T-helper 9 cell (primary cell): ENCODE measurements around the gene SPACA7.
"Not testable (repeated sequence)": the region's sequence is repeated elsewhere in the genome, so short reads cannot be mapped to it uniquely, and the experiment has no call there.

Experiments used
- DNase-seq: peaks from one replicate; pipeline ENCODE4 v3.0.0-alpha.2; 2020

SPACA7 gene

DNA sequence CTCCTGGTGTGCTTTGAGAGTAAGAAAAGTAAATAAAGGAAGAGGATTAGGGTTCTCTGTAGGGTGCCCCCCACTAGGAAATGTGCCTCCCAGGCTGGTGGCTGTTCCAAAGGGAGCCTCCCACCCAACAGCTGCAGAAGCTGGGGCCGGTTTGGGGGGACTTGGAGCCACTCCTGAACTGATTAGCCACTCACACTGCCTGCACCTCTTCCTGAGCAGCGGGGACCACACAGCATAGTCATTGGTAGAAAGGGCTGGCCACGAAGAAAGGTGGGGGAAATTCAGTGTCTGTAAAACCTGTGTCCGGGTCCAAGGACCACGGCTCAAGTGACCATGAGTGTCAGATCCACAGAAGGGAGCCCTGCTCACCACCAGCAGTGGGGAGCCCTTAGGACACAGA is 55.6 kb downstream of the SPACA7 start:
- no peak for DNase-seq

DNA sequence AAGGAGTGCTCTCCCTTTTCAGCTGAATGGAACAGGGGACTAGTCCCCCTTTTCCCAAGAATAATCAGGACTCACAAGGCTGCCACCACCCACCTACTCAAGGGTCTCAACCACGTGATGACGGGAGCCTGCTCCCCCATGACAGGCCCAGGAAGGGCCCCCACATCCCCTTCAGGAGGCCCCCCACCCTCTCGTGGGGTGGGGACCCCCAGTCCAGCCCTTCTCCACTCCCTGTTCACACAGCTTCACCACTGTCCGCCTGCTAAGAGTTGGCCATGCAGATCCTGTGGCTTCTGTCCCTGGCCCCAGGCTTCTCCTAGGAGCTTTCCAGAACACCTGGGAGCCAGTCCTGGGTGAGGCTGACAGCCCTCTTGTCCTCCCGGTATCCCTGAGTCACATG is 56.6 kb downstream of the SPACA7 start:
- DNase-seq, result not testable (repeated sequence)

DNA sequence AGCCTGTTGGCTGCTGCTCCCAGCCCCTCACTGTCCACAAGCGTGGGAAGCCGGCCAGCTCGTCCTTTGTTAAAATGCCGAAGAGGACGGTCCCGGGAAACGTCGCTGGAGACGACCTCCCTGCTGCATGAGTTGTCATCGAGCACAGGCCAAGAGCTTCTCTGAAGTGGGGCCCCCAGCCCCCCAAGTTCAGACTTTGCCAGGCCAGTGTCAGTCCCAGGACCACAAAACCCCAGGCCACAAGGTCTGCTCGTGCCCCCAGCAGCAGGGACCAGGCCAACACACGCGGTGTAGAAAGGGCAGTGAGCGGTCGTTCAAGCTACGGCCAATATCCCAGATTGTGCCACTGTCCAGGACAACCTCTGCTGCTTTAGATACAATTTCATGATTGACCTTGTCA is 57.4 kb downstream of the SPACA7 start:
- DNase-seq, result not testable (repeated sequence)

DNA sequence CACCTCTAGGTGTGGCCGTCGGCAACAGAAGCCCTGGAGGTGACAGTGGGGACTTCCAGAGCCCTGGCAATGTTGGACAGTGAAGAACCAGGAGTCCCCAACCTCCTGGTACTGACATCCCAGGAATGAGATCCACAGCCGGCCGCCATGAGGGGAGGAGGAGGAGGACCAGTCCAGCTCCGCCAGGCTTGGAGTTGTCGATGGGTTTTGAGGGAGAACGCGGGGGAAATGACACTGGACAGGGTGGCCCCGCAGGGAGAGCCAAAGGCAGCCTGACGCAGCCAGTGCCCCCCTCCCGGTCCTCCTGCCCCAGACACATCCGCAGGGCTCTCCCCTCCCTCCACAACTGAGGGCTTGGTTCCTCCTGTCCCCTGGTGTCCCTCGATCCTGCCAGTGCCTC is 57.9 kb downstream of the SPACA7 start:
- DNase-seq, result no peak

DNA sequence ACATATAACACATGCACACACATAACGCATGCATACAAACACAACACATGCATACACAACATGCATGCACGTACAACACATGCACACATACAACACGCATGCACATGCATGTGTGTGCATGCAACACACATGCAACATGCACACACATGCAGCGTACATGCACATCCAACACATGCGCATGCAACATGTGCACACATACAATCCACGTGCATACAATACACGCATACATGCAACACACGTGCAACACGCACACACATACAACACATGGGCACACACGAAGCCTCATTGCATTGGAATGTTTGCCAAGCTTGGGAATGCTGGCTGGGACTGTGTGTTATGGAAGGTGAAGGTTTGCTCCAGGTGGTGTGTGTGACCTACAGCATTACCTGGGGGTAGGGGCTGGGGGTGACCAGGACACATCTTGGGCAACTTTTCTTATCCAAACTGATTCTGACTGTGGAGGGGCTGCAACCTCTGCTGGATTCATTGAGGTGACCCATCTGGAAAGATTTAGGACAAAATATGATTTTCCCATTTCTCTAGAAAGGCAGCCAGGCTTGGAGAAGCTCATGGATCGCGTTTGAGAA is 58.9 kb downstream of the SPACA7 start:
- DNase-seq, result no peak

DNA sequence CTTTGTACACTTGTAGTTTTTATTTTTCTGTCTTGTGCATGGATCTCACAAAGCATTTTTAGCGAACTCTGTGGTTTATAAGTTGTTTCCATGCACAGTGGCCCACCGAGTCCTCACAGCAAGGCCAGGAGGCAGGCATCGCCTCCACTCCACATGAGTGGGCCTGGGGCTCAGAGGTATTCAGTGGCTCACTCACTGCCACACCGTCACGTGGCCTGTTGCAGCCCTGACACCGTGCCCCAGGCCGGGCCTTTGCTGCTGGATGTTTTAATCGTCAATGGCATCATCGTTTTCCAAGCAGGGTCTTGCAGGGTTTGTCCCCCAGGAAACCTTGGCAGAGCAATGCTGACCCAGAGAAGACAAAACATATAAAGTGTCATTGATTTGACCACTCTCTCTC is 59.8 kb downstream of the SPACA7 start:
- DNase-seq, result no peak

DNA sequence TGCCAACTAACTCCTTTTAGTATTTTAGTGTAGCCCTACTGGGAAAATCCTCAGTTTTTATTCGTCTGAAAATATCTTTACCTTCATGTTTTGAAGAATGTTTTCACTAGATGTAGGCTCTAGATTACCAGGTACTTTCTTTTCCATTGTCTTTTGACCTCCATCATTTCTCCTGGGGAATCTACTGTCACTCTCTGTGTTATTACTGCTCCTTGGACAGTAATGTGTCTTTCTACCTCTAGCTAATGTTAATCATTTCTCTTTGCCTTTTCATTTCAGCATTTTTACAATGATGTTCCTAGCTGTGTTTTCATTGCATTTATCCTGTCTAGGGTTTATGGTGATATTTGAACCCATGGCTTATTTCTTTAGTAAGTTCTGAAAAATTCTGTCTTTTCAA is 61.9 kb downstream of the SPACA7 start:
- DNase-seq, result no peak

DNA sequence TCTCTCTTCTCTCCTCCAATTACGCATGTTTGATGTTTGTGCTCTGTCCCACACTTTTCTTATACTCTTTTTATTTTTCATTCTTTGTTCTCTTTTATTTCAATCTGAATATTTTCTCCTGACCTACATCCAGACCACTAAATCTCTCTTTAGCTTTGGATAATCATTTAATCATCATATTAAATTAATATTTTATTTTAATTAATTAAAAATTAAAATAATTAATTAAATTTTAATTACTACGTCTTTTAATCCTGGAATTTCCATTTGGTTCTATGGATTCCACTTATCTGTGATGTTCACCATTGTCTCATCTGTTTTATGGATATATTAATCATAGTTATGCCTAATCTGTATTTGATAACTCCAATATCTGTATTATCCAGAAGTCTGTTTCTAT is 62.4 kb downstream of the SPACA7 start:
- no peak for DNase-seq

DNA sequence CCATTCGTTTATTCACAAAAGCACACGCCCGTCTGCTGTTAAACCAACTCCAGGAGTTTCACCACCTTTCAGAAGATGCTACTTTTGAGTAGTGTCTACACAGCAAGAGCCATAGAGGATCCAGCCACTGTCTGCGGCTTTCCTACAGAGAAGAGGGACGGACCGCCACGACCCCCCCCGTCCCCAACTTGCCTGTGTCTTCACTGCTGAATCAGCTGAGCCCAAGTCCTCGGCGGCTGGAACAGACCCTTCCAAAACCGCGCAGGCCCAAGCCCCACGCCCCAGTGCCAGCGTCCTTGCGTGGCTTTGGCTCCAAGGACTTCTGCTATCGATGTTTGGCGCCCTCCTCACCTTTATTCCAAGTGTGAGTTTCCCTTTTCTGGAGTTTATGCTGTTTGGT is 65.1 kb downstream of the SPACA7 start:
- no peak for DNase-seq

DNA sequence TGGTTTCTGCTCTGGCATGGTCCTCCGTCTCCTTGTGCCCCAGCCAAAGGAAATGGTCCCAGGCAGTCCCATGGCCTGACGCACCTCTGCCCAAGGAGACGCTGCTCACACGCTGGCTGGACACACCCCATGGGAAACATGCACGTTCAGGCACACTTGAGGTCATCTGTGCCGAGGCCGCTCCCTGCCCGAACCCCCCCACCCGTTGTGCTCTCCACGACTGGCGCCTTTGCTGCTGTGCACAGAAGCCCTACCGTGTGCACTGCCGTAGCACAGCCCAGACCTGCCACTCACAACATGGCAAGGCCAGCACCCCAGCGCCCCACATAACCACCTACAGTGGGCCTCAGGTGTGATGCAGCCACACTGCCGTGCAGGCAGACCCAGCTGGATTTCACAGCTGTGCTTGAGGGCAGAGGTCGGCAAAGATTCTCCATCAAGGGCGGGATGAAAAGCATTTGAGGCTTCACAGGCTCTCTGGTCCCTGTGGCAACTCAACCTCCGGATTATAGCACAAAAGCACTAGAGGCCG is 65.7 kb downstream of the SPACA7 start:
- no peak for DNase-seq

DNA sequence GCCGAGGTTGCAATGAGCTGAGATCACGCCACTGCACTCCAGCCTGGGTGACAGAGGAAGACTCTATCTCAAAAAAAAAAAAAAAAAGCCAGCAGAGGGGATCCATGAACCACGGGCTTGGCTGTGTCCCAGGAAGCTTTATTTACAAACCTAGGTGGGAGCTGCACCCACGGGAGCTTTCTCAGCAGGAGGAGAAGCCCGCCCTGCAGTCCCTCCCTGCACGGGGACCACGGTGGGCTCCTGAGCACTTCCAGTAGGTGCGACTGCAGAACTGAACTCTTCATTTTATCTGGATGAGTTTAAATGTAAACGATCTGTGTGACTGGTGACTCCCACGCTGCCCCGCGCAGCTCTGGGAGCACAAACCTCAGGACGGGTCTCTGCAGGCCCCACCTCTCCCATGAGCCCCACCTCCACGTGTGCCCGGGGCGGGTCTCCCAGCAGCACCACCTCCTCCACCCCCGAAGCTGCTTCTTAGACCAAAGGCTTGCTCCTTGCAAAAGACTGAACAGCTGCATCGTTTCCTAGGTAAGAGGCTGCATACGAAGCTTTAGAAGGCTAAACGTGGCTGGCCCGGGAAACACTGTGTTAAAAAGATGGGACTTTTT is 66.4 kb downstream of the SPACA7 start:
- no peak for DNase-seq

DNA sequence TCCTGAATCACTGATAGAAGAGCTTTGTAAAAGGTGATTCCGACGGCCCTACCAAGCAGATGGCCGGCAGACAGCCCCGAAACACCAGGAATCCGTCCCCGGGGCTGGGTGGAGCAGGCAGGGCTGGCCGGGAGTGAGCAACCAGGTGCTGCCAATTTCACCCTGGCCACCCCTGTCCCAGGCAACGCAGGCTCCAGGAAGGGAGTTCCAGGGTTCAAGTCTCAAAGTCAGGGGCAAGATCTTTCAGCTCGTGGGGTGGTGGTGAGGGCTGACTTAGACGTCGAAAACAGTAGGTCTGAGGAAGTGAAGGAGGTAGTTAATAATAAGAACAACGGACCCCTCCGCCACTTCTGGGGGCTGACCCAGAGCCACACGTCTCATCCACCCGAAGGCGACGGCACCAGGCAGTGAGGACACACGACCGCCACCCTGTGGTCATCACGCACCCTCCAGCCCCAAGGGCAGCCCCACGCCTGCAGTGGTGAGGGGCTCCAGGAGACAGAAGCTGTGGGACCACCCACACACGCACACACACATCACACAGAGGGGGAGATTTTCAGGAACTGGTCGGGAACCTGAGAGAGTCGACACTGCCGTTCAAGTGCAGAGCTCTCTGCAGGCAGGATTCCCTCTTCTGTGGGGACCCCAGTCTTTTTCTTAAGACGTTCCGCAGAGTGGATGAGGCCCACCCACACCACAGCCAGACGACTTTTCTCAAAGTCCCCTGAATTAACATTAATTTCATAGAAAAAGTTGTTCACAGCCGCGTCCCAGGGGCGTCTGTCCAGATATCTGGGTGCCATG is 67.2 kb downstream of the SPACA7 start:
- DNase-seq, result no peak

DNA sequence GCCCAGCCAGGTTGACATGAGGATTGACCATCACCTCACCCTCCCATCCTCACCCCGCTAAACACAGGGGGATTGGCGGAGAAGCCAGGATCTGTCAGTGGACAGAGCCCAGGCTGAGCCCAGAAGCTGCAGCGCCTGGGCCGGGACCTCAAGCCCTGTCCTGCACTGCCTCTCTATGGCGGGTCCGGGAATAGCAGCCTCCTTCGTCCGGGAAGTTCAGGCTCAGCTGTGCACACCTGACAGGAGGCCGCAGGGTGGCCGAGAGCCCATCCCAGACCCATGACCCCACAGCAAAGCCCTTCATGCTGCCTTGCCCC is 67.8 kb downstream of the SPACA7 start:
- DNase-seq, result no peak

DNA sequence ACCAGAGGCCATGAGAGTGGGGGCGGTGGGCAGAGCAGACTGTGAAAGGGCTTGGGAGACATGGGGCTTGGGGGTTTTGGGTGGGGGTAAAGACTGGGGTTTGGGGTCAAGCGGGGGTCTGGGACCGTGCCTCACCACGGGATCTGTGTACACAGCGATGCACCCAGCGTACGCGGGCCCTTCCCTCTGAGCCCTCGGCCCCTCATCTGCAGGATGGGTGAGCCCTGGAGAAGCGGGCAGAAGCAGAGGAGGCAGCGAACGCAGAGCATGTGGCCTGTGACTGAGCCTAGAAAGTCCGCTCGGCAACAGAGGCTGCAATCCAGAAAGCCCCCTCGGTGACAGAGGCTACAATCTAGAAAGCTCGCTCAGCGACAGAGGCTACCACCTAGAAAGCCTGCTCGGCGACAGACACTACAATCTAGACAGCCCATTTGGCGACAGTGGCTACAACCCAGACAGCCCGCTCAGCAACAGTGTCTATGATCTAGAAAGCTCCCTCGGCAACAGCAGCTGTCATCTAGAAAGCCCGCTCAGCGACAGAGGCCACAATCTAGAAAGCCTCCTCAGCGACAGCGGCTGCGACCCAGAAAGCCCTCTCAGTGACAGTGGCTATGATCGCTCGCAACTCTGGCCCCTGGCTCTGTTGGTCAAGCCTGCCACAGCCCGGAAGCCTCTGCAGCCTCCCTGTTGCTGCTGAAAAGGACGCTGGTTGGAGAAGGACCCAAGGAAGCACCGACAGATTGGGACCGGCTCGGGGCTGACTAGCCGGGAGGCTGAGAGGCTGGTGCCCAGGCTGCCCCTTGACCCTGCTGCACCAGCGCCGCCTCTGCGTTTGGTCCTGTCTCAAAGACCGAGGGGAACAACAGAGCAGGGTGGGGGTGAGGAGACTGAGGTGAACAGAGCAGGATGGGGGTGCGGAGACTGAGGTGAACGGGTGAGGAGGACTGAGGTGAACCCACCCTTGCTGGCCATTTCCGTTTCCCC is 68.6 kb downstream of the SPACA7 start:
- no peak for DNase-seq

DNA sequence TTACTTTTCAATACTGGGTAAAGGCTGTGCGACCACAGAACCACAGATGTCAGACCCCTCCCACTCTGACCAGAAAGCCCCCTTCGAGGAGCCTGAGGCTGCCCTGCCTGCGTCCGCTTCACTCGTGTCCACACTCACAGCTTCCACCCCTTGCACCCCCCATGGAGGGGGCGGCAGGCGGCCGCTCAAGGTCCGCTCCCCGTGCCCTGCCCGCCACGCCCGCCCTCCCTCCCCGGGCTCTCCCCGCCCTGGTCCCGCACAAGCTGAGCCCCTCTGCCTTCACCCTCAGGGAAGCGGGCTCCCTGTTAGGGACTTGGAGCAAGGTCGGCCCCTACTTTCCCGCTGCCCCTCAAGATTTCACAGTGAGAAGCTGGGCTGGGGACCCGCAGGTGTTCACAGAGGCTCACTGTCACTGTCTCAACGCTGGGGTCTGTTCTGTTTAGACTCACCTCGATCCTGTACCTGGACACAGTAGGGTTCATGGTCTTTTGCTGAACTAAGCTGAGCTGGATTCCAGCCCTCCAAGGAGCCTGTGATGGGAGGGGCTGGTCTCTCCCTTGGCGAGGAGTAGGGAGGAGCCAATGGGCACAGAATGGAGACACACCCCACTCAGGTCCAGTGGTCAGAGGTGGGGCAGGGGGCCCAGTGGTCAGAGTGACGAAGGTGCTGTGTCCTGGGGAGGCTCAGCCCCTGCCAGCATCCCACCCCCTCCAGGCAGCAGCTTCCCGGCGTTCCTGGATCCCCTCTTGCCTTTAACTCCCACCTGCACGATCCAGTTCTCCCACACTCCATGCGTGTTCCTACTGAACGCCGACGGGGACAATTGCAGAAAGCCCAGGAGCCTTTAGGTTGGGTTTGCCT is 69.5 kb downstream of the SPACA7 start:
- no peak for DNase-seq

DNA sequence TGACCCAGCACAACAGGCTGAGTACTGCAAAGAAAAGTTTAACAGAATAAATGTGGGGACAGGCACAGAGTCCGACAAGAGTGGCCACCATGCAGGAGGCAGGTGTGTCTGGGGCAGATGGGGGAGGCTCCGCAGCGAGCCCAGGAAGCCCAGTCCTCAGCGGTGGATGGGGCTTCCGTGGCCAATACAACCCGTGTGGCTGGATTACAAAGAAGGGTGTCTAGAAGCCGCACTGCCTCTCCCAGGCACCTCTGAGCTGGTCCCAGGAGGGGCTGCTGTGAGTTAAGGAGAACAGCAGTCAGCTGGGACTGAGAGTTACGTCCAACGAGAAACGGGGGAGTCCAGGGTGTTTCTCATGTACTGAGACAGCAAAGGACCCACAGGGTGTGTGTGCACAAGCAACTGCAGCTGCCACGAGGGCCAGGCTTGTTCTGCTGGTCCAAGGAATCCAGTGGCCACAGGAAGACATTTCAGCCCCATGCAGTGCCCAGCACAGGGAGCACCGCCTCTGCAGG is 70.2 kb downstream of the SPACA7 start:
- no peak for DNase-seq

DNA sequence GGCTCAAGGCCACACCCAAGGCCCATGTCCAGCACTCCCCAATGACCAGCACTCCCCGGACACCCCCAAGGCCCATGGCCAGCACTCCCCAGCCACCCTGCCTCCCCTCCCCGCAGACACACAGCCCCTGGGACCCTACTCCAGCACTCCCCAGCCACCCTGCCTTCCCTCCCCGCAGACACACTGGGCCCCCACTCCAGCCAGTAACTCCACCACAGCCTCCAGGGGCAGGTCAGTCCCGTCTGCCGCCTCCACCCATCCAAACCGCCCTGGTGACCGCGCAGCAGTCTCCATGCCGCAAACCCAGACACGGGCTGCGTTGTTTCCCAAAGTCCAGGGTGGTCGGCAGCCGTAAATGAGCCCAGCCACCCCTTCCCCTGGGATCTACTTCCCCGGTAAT is 70.7 kb downstream of the SPACA7 start:
- no peak for DNase-seq

DNA sequence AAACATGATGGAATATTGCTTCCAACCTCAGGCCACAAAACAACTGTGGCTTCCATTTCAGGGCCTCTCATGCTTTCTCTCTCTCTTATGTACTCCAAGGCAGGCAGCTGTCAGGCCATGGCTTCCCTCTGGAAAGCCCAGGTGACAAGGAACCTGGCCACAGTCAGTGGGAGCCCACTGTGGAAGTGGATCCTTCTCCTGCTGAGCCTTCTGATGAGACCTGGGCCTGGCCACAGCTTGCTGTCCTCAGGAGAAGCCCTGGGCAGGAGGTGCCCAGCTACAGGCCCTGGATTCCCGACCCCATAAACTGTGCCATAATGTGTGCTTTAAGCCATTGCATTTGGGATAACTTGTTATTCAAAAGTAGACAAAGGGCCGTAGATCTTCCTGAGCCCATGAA is 71.2 kb downstream of the SPACA7 start:
- DNase-seq, result no peak

DNA sequence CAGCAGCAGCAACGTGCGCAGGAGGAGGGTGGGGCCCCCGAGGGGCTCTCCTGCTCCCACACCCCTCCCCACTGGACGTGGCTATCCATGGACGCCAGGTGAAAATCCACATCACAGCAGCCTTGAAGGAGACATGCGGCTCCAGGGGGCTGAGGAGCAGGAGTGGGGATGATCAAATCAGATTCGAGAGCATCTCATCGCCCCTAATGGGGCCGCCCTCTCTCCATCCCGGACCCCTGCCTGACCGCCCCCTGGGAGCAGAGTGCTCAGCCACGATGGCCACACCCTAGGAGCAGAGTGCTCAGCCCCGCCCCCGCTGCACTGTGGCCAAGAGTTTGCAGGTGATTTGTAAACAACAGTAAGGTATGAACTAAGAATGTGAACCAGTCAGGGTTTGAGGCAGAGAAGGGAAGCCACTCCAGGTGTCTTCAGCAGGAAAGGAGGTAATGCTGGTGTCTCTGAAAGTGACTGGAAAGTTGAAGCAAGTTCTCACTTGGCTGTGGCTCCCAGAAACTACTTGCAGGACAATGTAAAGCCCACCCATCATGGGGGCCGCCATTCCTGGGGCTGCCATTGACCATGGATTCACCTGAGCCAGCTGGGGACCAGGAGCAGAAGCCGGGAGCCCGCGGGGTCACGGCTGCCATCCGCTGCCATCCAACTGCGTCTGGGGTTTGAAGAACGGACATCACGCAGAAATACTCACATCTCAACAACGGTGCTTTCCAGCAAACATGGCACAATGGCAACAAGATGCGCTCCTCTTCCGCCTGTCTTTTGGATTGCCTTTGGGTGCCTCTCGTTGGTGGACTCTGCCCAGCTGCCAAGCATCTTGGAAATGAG is 71.8 kb downstream of the SPACA7 start:
- no peak for DNase-seq

DNA sequence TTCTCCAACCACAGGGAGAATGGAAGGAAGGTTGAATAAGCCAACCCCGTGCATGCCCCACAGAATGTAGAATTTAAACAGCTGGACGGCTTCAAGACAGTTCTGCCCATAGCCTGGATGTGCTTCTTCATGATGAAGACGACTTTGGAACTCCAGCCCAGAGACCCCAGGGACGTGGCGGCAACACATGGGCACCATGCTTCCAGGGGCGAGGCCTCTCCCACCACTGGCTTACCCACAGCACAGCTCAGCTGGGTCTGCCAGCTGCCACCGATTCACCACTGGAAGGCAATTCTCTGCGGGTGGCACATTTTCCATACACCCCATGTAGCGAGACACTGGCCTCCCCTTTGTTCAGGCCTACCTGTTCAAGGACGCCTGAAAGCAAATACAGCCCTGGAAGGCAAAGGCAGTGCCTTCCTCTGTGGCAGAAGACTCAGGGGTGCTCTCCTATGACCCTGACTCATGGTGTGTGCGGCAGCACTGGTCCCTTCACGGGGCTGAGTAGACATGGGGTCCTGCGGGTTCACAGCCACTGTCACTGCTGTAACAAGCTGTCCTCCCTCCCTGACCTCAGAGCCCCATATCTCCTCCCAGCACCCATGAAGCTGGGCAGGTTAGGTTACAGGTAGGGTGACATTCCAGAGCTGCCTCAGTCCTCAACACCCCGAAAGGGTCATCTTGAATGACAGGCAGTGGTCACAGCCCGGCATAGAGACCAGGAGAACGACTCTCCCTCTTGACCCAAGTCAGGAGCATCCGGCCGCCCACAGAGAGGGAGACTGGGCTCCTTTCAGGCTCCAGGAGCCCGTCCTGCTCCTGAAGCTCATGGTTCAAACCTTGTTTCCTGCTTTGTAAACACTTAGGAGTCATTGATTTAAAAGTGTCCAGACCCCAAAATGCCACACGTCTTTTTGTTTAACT is 72.7 kb downstream of the SPACA7 start:
- DNase-seq, result no peak
